ENCODE measurements around the gene TBX2.
"Not testable (repeated sequence)": the region's sequence is repeated elsewhere in the genome, so short reads cannot be mapped to it uniquely, and the experiment has no call there.

The TBX2 gene

GRCh38 chr17:61399131-61400065, at the start of gene TBX2:
Gene TBX2 (plus strand): TSS chr17:61399843. CDS start chr17:61400177, 334 bp downstream.
- DNase-seq = peak; percentile 78 to 91

- no peak for DNase-seq
Measured at GRCh38 chr17:61351745-61352407, 47.8 kb upstream of the TBX2 start.

GRCh38 chr17:61352408-61352770, 47.3 kb upstream of the TBX2 start:
- DNase-seq = no peak

- DNase-seq = no peak
Measured at GRCh38 chr17:61352781-61353491, 46.7 kb upstream of the TBX2 start.

- no peak for DNase-seq
Measured at GRCh38 chr17:61353615-61354014, 46.0 kb upstream of the TBX2 start.

- no peak for DNase-seq
Measured at GRCh38 chr17:61354895-61355874, 44.5 kb upstream of the TBX2 start.

GRCh38 chr17:61357061-61357460, 42.6 kb upstream of the TBX2 start:
- not testable (repeated sequence) for DNase-seq

GRCh38 chr17:61359513-61359912, 40.1 kb upstream of the TBX2 start:
- not testable (repeated sequence) for DNase-seq

GRCh38 chr17:61360318-61360943, 39.2 kb upstream of the TBX2 start:
- no peak for DNase-seq

GRCh38 chr17:61361084-61361483, 38.6 kb upstream of the TBX2 start:
- no peak for DNase-seq

GRCh38 chr17:61362396-61362795, 37.2 kb upstream of the TBX2 start:
- no peak for DNase-seq

- DNase-seq = no peak
Measured at GRCh38 chr17:61362852-61363600, 36.6 kb upstream of the TBX2 start.

GRCh38 chr17:61363601-61364462, 35.8 kb upstream of the TBX2 start:
- DNase-seq = no peak

- no peak for DNase-seq
Measured at GRCh38 chr17:61364463-61364846, 35.2 kb upstream of the TBX2 start.

GRCh38 chr17:61366076-61366714, 33.4 kb upstream of the TBX2 start:
- DNase-seq = no peak

- no peak for DNase-seq
Measured at GRCh38 chr17:61366715-61367413, 32.8 kb upstream of the TBX2 start.

- DNase-seq = no peak
Measured at GRCh38 chr17:61368049-61368831, 31.4 kb upstream of the TBX2 start.
